Activated CD4-positive, alpha-beta T cell treated with anti-CD3 and anti-CD28 coated beads for 36 hours (primary cell): Measurements from ENCODE around the gene COMMD2. TPM values are rescaled to one million over a fixed set of nuclear protein-coding genes. Genes with fewer than 3 reads are reported as not detected.

ENCODE experiments used
- ATAC-seq: fragments of 200-7000 bp; cut with Tn5 transposase; one replicate; pipeline ENCODE4 v1.10.0; 2021; ENCODE audit warnings: mild to moderate bottlenecking, moderate library complexity
- CTCF ChIA-PET: fragments of 350-600 bp; sonication (Branson Sonifier 250); formaldehyde crosslinking; loops from one replicate; lab custom pipeline; 2021; ENCODE audit warnings: antibody characterized with exemption; lab: Charles Lee
- POLR2A ChIA-PET: fragments of 350-600 bp; sonication (Branson Sonifier 250); formaldehyde crosslinking; loops from one replicate; lab custom pipeline; 2021; ENCODE audit warnings: antibody characterized with exemption, inconsistent platforms; lab: Charles Lee
- DNase-seq: peaks from one replicate; pipeline ENCODE4 v3.0.0-alpha.2; 2020
- H3K27ac Mint-ChIP-seq: one replicate; pipeline ENCODE4 v1.8.0; 2021; ENCODE audit warnings: mixed read lengths
- H3K27me3 Mint-ChIP-seq: one replicate; pipeline ENCODE4 v1.8.0; 2021; ENCODE audit warnings: mixed read lengths
- H3K36me3 Mint-ChIP-seq: one replicate; pipeline ENCODE4 v1.8.0; 2021; ENCODE audit warnings: low read depth, mixed read lengths
- H3K4me1 Mint-ChIP-seq: one replicate; pipeline ENCODE4 v1.8.0; 2021; ENCODE audit warnings: mixed read lengths
- H3K4me3 Mint-ChIP-seq: one replicate; pipeline ENCODE4 v1.8.0; 2021; ENCODE audit warnings: mild to moderate bottlenecking, moderate library complexity, mixed read lengths
- H3K9me3 Mint-ChIP-seq: one replicate; pipeline ENCODE4 v1.8.0; 2021; ENCODE audit warnings: low read depth, mixed read lengths
- intact Hi-C, 2 experiments: fragments of 100-400 bp; cut with DNase I in 1 of 2; cut with micrococcal nuclease in 1 of 2; formaldehyde crosslinking; loops; one replicate each; pipeline versions ENCODE4 v1.14.2 to v1.15.1; 2022 to 2024; cut with DNase I, micrococcal nuclease
- total RNA-seq, 2 experiments: library from RNA; stranded (reverse); gene quantifications; one replicate each; pipeline ENCODE4 v1.2.3, GENCODE V29; 2021

COMMD2 gene
- total RNA-seq, 2 experiments from 2014 or later = 29.4 to 29.5 TPM

- intact Hi-C loops = no loop called here
- Mint-ChIP-seq H3K36me3 (no peaks in the 10 kb centered on the region), H3K9me3 (no peaks in the 10 kb centered on the region), H3K27me3 (peaks cover 6% of the 10 kb centered on the region), H3K27ac (no peak overlapping the region), H3K4me1 (no peaks in the 10 kb centered on the region), H3K4me3 (no peak overlapping the region)
- CTCF ChIA-PET = interaction anchor here (0.8 to 1.6 kb wide), 2 partner anchors 10 to 27 kb away, joined by 3 to 8 read pairs; no protein-coding TSS in a partner anchor
- ATAC-seq (no peak), DNase-seq (no peak)
- POLR2A ChIA-PET = no interaction called here
Observed at GRCh38 chr3:149781211-149781610, 28.9 kb upstream of the COMMD2 start.

GRCh38 chr3:149777414-149778214, 25.3 kb upstream of the COMMD2 start:
- ATAC-seq (no peak), DNase-seq (no peak)
- Mint-ChIP-seq H3K27ac (no peak overlapping the region), H3K9me3 (no peaks in the 10 kb centered on the region), H3K4me1 (no peaks in the 10 kb centered on the region), H3K36me3 (no peaks in the 10 kb centered on the region), H3K4me3 (no peak overlapping the region), H3K27me3 (peaks cover 6% of the 10 kb centered on the region)
- CTCF ChIA-PET = interaction anchor here (0.6 to 1.7 kb wide), 5 partner anchors 9 to 246 kb away, joined by 3 to 5 read pairs (median 3); no protein-coding TSS in a partner anchor
- POLR2A ChIA-PET = no interaction called here
- intact Hi-C loops = loop anchor here in 1 of 2 experiments (10.0 kb wide), 1 partner anchor 407 kb away; no protein-coding TSS in a partner anchor

- H3K4me3 Mint-ChIP-seq = no peak overlapping the region
- CTCF ChIA-PET = interaction anchor here (0.7 to 1.7 kb wide), 4 partner anchors 16 to 208 kb away, joined by 3 to 7 read pairs (median 4); partner anchors contain the start of gene ANKUB1
- POLR2A ChIA-PET = interaction anchor here (0.7 kb wide), 1 partner anchor 19 kb away, joined by 4 read pairs; no protein-coding TSS in a partner anchor
Observed at GRCh38 chr3:149776170-149776569, 23.9 kb upstream of the COMMD2 start.

GRCh38 chr3:149772861-149773260, 20.6 kb upstream of the COMMD2 start:
- H3K27me3 Mint-ChIP-seq = peaks cover 15% of the 10 kb centered on the region
- no peak overlapping the region for H3K27ac Mint-ChIP-seq
- DNase-seq (no peak), ATAC-seq (no peak)
- no peaks in the 10 kb centered on the region for H3K36me3 Mint-ChIP-seq
- no peaks in the 10 kb centered on the region for H3K4me1 Mint-ChIP-seq
- ChIA-PET CTCF (interaction anchor here (0.7 to 8.2 kb wide), 10 partner anchors 18 to 245 kb away, joined by 3 to 46 read pairs (median 3); partner anchors contain the start of gene COMMD2), POLR2A (no interaction called here)
- H3K9me3 Mint-ChIP-seq = no peaks in the 10 kb centered on the region
- no peak overlapping the region for H3K4me3 Mint-ChIP-seq
- intact Hi-C loops = loop anchor here in 1 of 2 experiments (5.0 to 10.0 kb wide), 3 partner anchors 241 to 412 kb away; no protein-coding TSS in a partner anchor

More at GRCh38 chr3:149776170-149776569, 23.9 kb upstream of the COMMD2 start:
- intact Hi-C loops = loop anchor here in 1 of 2 experiments (10.0 kb wide), 1 partner anchor 409 kb away; no protein-coding TSS in a partner anchor
- H3K36me3 Mint-ChIP-seq = no peaks in the 10 kb centered on the region
- peaks cover 12% of the 10 kb centered on the region for H3K27me3 Mint-ChIP-seq
- DNase-seq (no peak), ATAC-seq (no peak)
- no peaks in the 10 kb centered on the region for H3K9me3 Mint-ChIP-seq
- no peak overlapping the region for H3K27ac Mint-ChIP-seq
- H3K4me1 Mint-ChIP-seq = no peaks in the 10 kb centered on the region

GRCh38 chr3:149771652-149772271, 19.5 kb upstream of the COMMD2 start:
- ChIA-PET POLR2A (interaction anchor here (0.7 kb wide), 1 partner anchor 21 kb away, joined by 3 read pairs; no protein-coding TSS in a partner anchor), CTCF (interaction anchor here (0.6 to 8.2 kb wide), 33 partner anchors 8 to 436 kb away, joined by 3 to 46 read pairs (median 4); partner anchors contain the start of gene COMMD2)
- DNase-seq (peak; percentile 65), ATAC-seq (peak; percentile 49)
- H3K27ac Mint-ChIP-seq = no peak overlapping the region
- H3K9me3 Mint-ChIP-seq = no peaks in the 10 kb centered on the region
- no peaks in the 10 kb centered on the region for H3K36me3 Mint-ChIP-seq
- no peaks in the 10 kb centered on the region for H3K4me1 Mint-ChIP-seq
- intact Hi-C loops = loop anchor here (1.0 to 10.0 kb wide), 5 partner anchors 202 to 413 kb away; no protein-coding TSS in a partner anchor
- H3K27me3 Mint-ChIP-seq = peaks cover 11% of the 10 kb centered on the region
- no peak overlapping the region for H3K4me3 Mint-ChIP-seq

GRCh38 chr3:149770246-149770645, 18.0 kb upstream of the COMMD2 start:
- Mint-ChIP-seq H3K36me3 (no peaks in the 10 kb centered on the region), H3K4me3 (no peak overlapping the region), H3K27ac (no peak overlapping the region), H3K9me3 (no peaks in the 10 kb centered on the region), H3K4me1 (no peaks in the 10 kb centered on the region), H3K27me3 (peaks cover 17% of the 10 kb centered on the region)
- CTCF ChIA-PET = interaction anchor here (0.8 to 8.2 kb wide), 13 partner anchors 8 to 250 kb away, joined by 3 to 46 read pairs (median 6); partner anchors contain the start of gene COMMD2
- POLR2A ChIA-PET = no interaction called here
- ATAC-seq = no peak
- intact Hi-C loops = loop anchor here in 1 of 2 experiments (5.0 to 10.0 kb wide), 3 partner anchors 238 to 415 kb away; no protein-coding TSS in a partner anchor
- no peak for DNase-seq

GRCh38 chr3:149768704-149769103, 16.4 kb upstream of the COMMD2 start:
- Mint-ChIP-seq H3K27ac (no peak overlapping the region), H3K4me3 (no peak overlapping the region), H3K9me3 (no peaks in the 10 kb centered on the region), H3K36me3 (no peaks in the 10 kb centered on the region), H3K27me3 (peaks cover 25% of the 10 kb centered on the region), H3K4me1 (no peaks in the 10 kb centered on the region)
- DNase-seq (no peak), ATAC-seq (no peak)
- ChIA-PET CTCF (interaction anchor here (0.6 to 8.2 kb wide), 3 partner anchors 9 to 200 kb away, joined by 3 to 46 read pairs (median 5); no protein-coding TSS in a partner anchor), POLR2A (no interaction called here)
- intact Hi-C loops = loop anchor here in 1 of 2 experiments (5.0 kb wide), 1 partner anchor 39 kb away; no protein-coding TSS in a partner anchor

- no peak overlapping the region for H3K27ac Mint-ChIP-seq
- intact Hi-C loops = loop anchor here in 1 of 2 experiments (5.0 kb wide), 1 partner anchor 40 kb away; no protein-coding TSS in a partner anchor
- no peaks in the 10 kb centered on the region for H3K9me3 Mint-ChIP-seq
- H3K4me3 Mint-ChIP-seq = no peak overlapping the region
- H3K4me1 Mint-ChIP-seq = no peaks in the 10 kb centered on the region
- CTCF ChIA-PET = interaction anchor here (0.9 to 8.2 kb wide), 4 partner anchors 7 to 40 kb away, joined by 3 to 46 read pairs (median 12); partner anchors contain the start of gene COMMD2
- POLR2A ChIA-PET = no interaction called here
- ATAC-seq = no peak
- H3K27me3 Mint-ChIP-seq = peaks cover 25% of the 10 kb centered on the region
- H3K36me3 Mint-ChIP-seq = no peaks in the 10 kb centered on the region
- no peak for DNase-seq
Observed at GRCh38 chr3:149767720-149768119, 15.4 kb upstream of the COMMD2 start.

- ChIA-PET POLR2A (no interaction called here), CTCF (interaction anchor here (0.8 to 8.2 kb wide), 6 partner anchors 9 to 253 kb away, joined by 3 to 46 read pairs (median 8); partner anchors contain the start of genes ANKUB1 and COMMD2)
- DNase-seq (no peak), ATAC-seq (no peak)
- no peaks in the 10 kb centered on the region for H3K36me3 Mint-ChIP-seq
- H3K4me3 Mint-ChIP-seq = no peak overlapping the region
- H3K4me1 Mint-ChIP-seq = no peaks in the 10 kb centered on the region
- H3K9me3 Mint-ChIP-seq = no peaks in the 10 kb centered on the region
- H3K27ac Mint-ChIP-seq = no peak overlapping the region
- intact Hi-C loops = loop anchor here in 1 of 2 experiments (5.0 kb wide), 1 partner anchor 41 kb away; no protein-coding TSS in a partner anchor
- H3K27me3 Mint-ChIP-seq = peaks cover 24% of the 10 kb centered on the region
Observed at GRCh38 chr3:149765762-149766334, 13.6 kb upstream of the COMMD2 start.

GRCh38 chr3:149764302-149764701, 12.0 kb upstream of the COMMD2 start:
- Mint-ChIP-seq H3K27ac (no peak overlapping the region), H3K27me3 (peaks cover 27% of the 10 kb centered on the region), H3K4me1 (no peaks in the 10 kb centered on the region), H3K4me3 (no peak overlapping the region), H3K9me3 (no peaks in the 10 kb centered on the region), H3K36me3 (no peaks in the 10 kb centered on the region)
- CTCF ChIA-PET = no interaction called here
- POLR2A ChIA-PET = no interaction called here
- intact Hi-C loops = no loop called here
- ATAC-seq (no peak), DNase-seq (no peak)
